ENCODE results near the gene KLF13.

KLF13 gene

DNA sequence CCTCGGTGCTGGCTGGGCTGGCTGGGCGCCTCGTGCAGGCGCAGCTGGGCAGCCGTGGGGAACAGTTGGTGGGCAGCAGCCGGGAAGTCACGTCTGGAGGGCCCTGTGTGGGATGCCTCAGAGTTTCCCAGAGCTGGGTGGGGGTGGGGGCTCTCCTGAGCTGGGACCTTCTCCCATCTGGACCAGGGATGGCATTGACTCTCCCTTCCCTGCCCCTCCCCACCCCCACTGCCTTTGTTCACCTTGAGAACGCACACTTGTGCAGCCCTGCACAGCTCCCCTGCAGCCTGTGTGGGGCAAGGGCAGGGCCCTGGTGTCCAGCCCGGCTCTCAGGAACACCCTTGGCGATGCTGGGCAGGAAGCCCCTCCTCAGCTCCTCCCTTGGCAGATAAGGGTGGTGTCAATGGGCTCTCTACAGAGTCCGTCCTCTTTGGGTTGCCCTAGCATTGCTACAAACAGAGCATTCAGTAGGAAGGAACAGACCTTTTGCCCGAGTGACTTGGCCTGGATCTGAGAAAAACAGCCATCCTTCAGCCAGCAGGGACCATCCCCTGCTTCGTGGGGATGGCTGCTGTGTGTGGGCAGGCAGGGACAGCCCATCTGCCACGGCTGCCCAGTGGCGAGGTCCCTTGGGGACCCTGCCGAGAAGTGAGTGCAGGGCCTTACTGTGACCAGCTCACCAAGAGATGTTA, 25.5 kb upstream of the KLF13 start:
- no peak for DNase-seq

- DNase-seq, result no peak
Measured at GRCh38 chr15:31301673-31301990, 25.0 kb upstream of the KLF13 start.

GRCh38 chr15:31302029-31302657, 24.5 kb upstream of the KLF13 start:
- no peak for DNase-seq

GRCh38 chr15:31302778-31303725, 23.6 kb upstream of the KLF13 start:
- peak in 2 of 6 experiments; percentile 8 to 12 for DNase-seq

DNA sequence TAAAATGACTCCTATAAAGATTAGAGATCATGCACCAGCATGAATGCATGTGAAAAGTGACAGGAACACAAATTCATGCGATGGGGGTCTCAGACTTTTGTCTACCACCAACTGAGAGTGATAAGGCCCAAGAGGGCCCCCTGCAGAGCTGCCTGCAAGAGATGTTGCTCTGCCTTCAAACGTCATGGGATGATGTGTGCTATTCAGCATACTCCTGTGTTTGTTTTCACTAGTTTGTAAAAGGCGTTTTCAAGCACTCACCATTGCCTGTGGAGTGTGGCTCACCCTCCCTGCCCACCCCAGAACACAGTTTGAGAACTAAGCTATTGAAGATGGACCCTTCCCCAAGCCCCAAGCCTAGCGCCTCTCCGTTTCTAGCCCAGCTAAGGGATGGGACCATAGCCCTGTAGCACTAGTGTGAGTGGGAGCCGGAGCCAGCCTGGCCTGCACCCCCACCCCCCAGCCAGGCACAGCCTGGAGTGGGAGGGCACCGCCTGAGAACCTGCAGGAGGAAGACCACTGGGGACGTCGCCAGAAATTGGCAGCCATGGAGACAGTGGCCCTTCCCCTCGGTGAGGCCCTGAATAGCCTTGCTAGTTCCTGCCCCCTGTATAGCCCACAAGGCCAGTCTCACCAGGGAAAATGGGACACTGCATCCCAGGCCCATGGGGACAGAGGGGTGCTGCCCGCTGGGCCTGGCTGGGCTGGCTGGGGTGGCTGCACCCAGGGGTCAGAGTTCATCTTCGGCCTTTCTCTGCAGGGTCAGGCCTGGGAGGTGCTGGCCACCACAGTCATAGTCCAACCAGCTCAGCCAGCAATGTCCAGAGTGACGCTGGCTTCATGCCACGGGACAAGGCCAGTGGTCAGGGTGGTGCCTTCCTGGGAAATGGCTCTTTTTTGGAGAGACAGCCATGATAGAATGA, 22.6 kb upstream of the KLF13 start:
- DNase-seq, result no peak

- peak in 1 of 6 experiments; percentile 16 for DNase-seq
Measured at GRCh38 chr15:31304751-31305365, 21.8 kb upstream of the KLF13 start.

DNA sequence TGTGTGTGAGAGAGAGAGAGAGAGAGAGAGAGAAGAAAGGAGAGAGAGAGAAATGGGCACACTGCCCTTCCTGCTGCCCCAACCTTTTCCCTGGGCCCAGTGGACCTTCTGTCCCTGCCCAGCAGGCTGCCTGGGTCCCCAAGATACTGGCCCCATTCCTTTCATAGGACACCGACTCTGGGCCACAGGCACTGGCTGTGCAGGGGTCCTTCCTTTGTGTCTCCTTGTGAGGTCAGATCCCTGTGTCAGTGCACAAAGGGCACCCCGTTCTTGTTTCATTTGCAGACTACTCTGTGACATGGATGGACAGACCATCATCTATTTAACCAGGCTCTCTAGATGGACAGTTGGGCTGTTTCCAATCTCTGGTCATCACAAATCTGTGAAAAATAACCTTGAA, 21.3 kb upstream of the KLF13 start:
- DNase-seq, result no peak

DNA sequence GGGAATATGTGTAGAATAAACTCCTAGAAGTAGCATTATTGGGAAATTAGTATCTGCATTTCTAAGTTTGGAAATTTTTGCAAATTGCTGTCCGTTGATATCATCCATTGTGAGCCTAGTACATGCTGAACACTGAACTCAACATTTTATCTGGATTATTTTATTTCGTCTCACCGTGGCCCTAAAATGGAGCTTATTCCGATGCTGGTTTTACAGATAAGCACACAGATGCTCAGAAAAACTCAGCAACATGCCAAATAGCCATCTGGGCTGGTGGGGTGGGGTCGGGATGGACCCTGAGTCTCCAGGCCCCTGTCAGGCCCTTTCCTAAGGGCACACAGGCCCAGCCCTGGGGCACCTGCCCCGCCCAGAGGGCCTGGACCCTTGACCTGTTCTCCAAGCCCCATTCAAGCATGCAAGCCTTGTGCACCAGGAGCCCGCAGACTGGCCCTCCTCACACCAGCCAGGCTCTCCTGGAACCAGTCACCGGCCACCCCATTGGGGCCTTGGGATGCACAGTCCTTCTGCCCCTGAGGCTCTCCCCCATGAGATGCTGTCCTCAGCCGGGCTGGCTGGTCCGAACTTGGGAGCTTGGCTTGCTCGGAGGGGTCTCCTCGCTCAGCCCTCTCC, 20.7 kb upstream of the KLF13 start:
- no peak for DNase-seq

GRCh38 chr15:31306426-31307269, 20.0 kb upstream of the KLF13 start:
- DNase-seq, result no peak

DNA sequence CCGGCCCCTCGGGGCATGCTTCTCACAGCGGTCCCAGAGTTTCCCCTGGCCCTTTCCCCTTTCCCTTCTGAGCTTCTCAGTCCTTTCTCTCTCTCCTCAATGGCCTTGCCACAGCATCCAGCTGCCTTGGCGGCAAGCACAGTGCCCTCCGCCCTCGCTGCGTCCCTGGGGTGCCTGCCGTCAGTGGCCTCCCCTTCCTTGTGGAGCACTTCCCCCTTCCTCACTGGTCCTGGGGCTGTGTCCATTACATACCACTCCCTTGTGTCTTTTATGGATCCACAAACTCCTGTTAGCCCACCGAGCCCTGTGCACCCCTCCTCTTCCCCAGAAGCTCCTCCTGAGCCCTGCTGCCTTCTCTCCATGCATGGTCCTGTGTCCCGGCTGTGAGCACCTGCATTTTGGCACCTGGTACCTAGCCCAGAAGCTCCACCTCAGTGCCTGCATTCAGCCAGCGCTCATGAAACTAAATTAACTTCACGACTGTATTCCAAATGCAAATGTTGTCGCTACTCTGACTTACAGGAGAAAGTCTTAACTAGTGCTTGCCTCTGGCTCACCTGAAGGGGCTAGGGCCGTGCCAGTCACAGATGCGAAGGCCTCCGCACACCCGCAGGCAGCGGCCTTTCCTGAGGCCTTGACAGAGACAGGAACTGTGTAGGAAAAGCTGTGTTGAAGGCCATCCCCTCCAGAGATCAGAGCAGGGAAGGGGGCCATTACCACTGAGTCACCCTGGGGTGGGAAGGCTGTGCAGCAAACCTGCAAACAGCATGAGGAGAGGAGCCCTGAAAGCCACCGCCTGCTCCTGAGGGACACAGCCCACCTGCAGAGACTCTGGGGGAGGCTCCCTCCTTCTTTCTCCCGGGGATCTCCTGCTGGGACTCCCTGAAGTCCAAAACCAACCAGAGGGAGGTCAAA, 19.1 kb upstream of the KLF13 start:
- no peak for DNase-seq

GRCh38 chr15:31308185-31308639, 18.4 kb upstream of the KLF13 start:
- DNase-seq, result no peak

DNA sequence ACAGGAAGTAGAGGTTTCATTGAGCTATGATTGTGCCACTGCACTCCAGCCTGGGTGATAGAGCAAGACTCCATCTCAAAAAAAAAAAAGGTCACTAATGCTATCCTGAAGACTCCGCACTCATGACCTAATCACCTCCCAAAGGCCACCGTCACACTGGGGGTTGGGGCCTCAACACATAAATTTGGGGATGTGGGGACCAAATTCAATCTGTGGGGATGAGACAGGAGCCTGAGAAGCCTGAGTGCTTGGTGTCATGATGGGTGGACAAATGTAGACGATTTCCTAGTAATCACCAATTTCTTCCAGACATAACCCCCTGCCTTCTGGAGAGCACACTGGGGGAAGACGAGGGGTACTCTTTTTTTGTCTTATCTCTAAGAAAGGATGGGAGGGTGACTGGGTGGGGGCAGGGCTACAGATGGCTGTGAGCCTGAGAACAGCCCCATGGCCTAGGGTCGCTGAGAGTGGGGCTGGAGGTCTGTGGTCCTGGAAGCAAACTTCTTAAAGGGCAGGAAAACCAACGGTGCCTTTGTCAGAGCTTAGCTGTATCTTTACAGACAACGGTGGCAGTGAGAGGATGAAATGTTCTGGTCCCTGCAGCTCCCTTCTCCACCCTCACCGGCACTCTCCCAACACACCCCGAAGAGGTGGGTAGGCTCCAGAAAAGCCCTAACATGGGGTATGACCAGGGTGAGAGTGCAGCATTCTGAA, 16.6 kb upstream of the KLF13 start:
- DNase-seq, result no peak

DNA sequence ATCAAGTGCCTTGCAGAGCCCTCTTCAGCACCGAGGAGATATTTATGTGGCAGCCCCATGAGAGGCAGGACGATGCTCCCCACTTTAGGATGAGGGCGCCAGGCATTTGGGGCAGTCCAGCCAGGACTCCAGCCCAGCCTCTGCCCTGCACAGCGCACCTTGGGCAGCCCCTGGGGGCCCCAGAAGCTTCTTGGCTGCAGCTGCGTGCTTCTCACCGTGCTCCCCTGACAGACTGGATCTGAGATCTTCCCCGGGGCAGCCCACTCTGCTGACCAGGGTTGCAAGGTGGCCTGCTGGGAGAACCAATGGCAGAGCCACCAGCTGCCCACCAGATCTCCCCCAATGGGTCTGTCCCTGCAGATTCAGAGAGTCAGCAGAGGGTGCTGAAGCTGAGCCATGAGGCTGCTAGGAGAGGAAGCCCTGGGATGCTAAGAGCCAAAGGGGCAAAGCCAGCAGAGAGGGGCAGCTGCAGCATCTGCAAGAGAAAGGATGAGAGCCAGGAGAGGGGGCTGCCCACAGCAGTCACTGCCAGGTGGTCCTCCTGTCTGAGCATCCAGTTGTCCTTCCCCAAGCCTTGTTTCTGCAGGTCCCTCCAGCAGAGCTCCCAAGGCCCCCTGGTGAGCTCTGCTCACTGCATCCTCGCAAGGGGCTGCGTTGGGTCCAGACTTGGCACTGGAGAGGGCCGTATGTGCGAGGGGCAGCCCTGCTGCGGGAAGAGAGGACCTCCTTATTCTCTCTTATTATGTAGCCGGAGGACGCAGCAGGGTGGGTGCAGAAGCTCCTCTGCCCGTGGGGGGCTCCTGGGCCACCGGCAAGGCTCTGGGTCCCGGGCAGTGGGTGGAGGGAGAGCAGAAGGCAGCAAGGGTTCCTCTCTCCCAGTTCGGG, 14.7 kb upstream of the KLF13 start:
- no peak for DNase-seq

GRCh38 chr15:31313223-31313622, 13.4 kb upstream of the KLF13 start:
- DNase-seq, result no peak

GRCh38 chr15:31314380-31314779, 12.3 kb upstream of the KLF13 start:
- no peak for DNase-seq

DNA sequence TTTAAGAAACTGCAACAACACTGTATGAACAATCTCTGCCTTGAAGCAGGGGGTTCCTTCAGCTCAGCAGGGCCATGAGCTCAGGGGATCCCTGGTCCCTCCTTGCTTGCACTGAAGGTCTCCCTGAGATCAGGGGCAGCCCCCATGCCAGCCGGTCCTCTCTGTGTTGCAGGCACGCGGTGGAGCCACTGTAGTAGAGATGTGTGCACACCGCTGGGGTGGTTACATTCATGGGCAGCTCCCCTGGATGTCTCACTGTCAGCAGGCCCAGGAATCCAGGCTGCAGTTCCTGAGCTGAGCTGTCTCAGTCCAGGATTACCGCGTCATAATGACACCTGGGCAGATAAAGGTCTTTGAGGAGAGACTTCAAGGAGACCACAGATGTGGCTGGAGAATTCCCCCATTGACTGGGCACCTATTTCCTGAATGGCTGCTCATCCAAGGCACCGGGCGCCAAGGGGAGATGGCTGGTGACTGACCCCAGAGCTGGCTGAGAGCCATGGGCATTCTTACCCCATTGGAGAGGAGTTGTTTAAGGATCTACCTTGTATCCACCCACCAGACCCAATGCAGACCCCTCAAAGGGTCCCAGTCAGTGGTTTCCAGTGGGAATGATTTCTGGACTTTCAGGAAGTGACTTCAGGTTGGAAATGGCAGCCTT, 10.4 kb upstream of the KLF13 start:
- DNase-seq, result no peak

- no peak for DNase-seq
Measured at GRCh38 chr15:31317017-31317416, 9.6 kb upstream of the KLF13 start.

Data from stimulated activated naive CD4-positive, alpha-beta T cell (primary cell).